Pulmonary artery endothelial cell (primary cell): Measurements from ENCODE around the gene SLC1A4. TPM values are rescaled to one million over a fixed set of nuclear protein-coding genes. Genes with fewer than 3 reads are reported as not detected.
"Not testable (repeated sequence)": the region's sequence is repeated elsewhere in the genome, so short reads cannot be mapped to it uniquely, and the experiment has no call there.

Source experiments
- DNase-seq: peaks from one replicate; pipeline ENCODE4 v3.0.0-alpha.2; 2011; ENCODE audit warnings: low read depth, low spot score
- total RNA-seq: library from RNA; depleted of rRNA; stranded (reverse); fragments of >200 nt; gene quantifications from 2 replicates; pipeline ENCODE4 v1.2.3, GENCODE V29; 2014

The SLC1A4 gene
- total RNA-seq, 1 donor from 2014 or later = 13.3 TPM

DNA sequence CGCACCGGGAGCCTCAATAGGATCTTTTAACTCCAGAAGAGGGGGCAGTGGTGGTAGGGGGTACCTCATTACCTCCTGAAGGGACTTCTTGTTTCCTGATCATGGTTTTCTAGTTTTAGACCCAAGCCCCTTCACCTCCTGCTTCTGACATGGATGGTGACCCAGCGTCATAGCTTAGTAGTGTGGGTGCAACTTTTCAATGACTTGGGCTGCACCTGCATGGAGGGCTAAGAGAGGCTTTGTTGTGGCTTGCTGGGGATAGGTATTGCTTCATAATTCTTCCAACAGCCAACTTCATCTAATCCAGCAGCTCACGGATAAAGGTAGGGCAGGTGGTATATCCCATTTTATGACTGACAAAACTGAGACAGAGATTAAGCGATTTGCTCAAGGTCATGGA is 3.0 kb downstream of the SLC1A4 start:
- no peak for DNase-seq

DNA sequence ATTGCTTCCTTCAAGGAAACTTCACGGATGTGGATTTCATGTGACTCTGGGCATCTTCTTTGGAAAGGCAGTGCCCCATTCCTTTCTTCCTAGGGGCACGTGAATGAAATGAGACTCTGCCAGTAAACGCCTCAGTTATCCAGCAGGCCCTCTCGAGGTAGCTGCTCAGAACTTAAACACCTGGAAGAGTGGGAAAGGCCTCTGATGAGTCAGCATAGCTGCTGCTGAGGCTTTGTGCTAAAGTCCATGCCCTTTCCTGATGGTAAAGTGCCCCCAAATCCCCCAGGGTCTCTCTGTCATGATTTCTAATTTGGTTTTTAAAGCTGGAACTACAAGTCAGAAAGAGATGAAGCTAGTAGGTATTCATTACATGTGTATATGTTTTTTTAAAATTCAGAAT is 3.8 kb downstream of the SLC1A4 start:
- no peak for DNase-seq

DNA sequence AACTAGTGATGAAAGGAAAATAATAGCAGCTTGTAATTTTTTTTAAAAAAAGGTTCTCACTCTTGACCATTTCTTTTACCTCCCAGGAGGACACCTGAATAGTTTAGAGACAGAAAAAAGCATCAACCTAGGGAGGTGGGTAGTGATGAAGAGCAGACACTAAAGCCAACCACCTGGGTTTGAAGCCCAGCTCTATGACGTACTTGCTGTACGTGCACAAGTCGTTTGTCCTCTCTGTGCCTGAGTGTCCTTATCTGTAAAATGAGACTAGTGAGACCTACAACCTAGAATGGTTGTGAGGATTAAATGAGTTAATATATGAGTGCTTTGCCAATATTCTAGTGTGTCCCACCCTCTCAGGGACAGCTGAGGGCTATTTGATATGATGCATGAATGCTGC is 5.8 kb downstream of the SLC1A4 start:
- DNase-seq = no peak

- DNase-seq = no peak
These were observed 7.7 kb downstream of the SLC1A4 start for GRCh38 chr2:64996871-64997307.

DNA sequence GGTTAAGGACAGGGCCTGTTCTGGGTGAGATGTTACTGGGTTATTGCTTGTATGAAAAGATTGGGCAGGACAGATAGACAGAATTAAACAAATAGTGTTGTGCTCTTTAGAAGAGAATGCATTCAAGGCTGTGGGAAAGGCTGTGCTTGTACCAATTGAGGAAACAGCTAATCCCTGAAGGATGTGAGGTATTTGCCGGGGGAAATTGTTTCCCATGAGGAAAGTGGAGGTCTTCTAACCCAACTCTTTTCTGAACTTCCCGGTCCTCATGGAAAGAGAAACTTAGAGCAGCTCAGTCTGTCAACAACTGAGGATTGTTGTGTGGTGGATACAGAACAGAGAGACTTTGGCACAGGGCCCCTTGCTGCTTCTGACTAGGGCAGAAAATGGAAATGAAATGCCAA is 9.5 kb downstream of the SLC1A4 start:
- DNase-seq = peak; percentile 62

DNA sequence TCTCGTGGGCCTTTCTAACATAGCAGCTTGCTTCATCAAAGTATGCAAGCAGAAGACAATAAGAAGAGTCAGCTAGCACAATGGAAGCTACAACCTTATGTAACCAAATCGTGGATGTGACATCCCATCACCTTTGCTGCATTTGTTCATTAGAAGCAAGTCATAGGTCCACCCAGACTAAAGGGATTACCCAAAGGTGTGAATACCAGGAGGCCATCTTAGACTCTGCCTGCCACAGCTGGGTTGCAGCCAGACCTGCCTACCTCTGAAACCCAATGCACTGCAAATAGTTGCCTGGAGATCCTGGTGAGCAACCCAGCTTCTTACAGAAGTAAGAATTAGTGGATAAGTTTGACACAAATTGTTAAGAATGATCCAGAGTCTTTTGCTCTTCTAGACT is 10.6 kb downstream of the SLC1A4 start:
- DNase-seq = no peak

DNA sequence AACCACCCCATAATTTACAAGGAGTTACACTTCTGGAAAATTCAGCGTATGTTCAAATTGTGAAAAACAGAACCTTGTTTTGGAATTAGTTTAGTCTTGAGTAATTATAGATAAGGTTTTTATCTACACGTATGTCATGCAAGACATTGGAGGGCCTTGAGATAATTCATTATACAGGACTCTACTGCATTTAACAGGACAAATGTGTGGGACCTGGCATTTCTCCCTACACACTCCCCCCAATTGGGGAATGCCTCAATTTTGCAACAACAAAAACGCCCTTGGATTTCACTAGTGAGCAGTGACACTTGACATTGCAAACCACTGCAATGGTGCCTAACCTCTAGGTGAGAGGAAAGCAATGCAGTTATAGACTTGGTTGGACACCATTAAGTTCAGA is 11.4 kb downstream of the SLC1A4 start:
- DNase-seq = no peak

DNA sequence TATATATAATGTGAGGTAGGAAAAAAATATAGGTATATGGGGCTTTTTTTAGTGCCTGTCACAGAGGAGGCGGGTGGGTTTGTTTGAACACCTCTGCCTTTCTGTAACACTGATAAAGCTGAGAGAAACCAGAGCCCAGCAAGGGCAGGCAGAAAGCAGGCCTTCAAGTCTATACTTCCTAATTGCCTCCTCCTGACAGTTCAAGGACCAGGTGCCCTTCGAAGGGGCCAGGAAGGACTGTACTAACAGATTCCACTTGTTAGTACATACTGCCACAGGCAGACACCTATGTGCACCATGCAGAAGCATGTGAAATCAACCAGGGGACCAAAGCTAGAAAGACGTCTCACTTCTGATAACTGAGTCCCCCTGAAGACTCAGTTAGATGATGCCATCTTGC is 13.8 kb downstream of the SLC1A4 start:
- no peak for DNase-seq

GRCh38 chr2:65004232-65004631 is 15.0 kb downstream of the SLC1A4 start:
- not testable (repeated sequence) for DNase-seq

GRCh38 chr2:65013776-65014175 is 24.6 kb downstream of the SLC1A4 start:
- DNase-seq = no peak

GRCh38 chr2:65015731-65016130 is 26.5 kb downstream of the SLC1A4 start:
- no peak for DNase-seq

DNA sequence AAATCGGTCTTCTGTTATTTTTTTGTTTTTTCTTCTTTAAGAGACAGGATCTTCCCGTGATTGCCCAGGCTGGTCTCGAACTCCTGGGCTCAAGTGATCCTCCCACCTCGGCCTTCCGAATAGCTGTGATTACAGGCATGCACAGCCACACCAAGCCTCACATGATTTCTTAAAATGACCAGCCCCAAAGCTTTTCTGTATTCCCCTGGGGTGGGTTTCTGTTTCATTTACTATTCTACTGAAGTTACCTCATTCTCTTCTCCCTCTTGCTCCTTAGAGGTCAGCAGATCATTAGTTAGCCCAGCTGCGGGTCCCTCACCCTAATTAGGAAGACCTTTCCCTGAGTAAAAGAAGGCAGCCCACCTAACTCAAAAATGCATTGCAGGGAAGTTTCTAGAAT is 27.6 kb downstream of the SLC1A4 start:
- DNase-seq = no peak

- no peak for DNase-seq
These were observed 28.1 kb downstream of the SLC1A4 start for GRCh38 chr2:65017335-65017734.

GRCh38 chr2:65018141-65018582 is 29.0 kb downstream of the SLC1A4 start:
- DNase-seq = no peak

DNA sequence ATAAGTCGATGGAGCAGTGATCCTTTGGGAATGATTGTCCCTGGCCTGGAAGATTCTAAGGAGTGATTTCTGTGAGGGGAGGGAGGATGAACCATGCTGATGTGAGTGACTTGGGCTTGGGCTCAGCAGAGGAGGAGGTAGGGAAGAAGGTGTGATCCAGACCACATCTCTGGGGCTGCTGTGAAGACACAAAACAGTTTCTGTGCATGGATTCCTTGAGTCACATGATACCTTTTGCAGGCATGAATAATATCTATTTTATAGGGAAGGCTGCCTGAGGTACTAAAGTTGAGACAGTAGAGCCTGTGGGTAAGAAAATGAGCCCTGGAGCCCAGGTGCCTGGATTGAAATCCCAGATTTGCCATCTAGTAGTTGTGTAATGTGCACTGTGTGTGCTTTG is 29.8 kb downstream of the SLC1A4 start:
- DNase-seq = no peak

DNA sequence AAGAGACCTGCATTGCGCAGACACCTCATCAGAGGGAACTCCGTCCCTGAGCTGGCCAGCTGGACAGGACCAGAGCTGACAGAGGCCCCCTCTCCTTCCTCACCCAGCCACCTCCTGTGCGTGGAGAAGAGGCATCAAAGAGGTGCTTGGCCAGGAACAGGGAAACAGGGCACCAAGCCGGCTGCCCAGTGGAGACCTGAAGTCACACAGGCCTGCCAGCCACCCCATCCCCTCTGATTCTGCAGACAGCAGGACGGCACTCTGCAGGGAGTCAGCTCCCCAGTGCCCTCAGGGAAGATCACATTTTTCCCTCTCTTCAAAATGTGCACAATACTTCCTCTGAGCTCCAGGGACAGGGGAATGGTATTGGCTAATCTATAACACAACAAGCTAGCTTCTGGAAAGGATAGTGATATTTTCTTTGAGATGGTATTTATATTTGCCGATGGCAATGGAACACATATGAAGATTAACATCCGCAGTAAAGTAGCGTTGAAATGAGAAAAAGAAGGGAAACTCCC is 30.5 kb downstream of the SLC1A4 start:
- DNase-seq = no peak

DNA sequence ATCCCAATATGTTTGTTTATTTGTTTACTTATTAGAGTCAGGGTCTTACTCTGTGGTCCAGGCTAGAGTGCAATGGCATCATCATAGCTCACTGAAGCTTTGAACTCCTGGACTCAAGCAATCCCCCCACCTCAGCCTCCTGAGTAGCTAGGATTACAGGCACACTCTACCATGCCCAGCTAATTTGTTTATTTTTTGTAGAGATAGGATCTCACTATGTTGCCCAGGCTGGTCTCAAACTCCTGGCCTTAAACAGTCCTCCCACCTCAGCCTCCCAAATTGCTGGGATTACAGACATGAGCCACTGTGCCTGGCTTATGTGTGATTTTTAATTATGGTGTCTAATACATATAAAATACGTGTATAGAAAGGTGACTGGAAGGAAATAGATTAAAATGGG is 31.1 kb downstream of the SLC1A4 start:
- DNase-seq = not testable (repeated sequence)

GRCh38 chr2:65020943-65021528 is 31.8 kb downstream of the SLC1A4 start:
- DNase-seq = no peak

DNA sequence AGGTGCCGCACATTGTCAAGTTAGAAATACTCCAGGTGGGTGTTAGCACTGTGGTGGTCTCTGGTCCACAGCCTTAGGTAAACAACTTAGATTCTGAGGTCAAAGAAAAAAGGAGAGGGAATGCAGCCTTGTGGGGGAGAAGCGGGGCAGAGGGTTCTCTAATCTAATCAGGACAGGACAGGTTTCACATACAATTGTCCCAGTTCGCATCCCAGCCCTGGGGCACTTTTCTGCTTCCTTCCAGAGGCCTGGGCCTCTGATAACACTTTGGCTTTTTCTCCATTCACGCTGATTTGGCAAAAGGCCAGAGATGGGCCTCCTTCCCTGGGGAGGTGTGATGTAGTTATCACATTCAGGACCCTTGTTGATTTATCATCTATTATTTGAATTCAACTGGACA is 32.5 kb downstream of the SLC1A4 start:
- no peak for DNase-seq

DNA sequence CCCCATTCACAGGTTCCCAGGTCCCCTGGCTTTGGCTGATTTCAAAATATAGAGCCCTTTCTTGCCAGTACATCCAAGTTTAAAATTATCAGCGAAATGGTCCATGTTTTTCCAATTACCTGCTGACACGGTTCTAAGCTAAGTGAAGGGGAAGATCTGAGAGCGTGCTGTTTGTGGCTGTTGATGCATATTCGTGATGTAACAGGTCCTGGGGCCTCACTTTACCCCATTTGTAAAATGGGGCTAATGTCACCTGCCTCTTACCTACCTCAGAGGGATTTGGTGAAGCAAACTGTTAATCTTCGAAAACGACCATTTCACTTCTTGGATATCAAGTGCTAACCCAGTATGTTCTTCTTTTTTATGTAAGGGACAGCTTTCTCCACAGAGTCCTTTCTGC is 33.0 kb downstream of the SLC1A4 start:
- no peak for DNase-seq

DNA sequence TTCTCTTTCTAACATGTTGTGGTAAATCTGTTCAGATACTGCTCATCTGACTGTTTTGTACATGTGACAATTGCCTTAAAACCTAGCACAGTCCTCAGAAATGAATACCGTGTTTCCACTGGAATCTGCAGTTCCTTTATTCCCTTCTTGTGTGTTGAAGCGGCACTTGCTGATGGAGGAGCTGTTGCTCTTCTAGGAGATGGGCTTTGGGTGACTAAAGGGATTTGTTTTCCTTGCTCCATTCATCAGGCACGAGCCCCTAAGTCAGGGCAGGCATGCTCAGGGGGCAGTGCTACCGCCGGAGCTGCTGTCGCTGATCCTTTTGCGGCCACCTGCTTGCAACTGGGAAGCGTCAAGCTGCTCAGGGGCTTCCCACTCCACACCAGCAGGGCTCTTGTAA is 34.5 kb downstream of the SLC1A4 start:
- no peak for DNase-seq

GRCh38 chr2:65024149-65024829 is 35.1 kb downstream of the SLC1A4 start:
- no peak for DNase-seq

- DNase-seq = no peak
These were observed 36.4 kb downstream of the SLC1A4 start for GRCh38 chr2:65025453-65026123.
